ENCODE measurements around the gene PRPF4. TPM values are rescaled to one million over a fixed set of nuclear protein-coding genes. Genes with fewer than 3 reads are reported as not detected.

The PRPF4 gene
- total RNA-seq, 1 donor from 2014 or later = 29.4 TPM

DNA sequence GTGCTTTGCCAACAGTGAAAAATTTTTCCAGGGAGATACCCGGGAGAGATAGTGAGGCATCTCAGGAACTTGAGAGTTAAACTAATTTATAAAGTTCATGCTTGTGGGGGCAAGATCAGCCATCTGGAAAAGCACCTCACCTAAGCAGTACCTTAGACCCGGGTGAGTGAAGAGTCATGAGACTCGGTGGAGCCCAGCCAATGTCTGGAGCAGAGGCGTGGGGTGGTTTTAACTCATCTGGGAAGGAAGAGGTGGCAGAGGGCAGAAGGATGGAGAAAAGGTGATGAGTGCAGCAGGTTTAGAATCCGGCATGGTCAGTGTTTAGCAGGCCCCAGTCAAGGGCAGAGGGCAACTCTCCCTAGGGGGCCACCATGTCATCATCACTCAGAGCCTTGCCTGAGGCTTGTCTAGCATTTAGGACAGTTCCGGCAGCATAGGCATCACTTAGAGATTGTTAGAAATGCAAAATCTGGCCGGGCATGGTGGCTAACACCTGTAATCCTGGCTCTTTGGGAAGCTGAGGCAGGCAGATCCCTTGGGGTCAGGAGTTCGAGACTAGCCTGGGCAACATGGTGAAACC lies 32.0 kb downstream of the PRPF4 start:
- Mint-ChIP-seq H3K36me3 (no peaks in the 10 kb centered on the region), H3K9me3 (no peaks in the 10 kb centered on the region), H3K4me1 (no peaks in the 10 kb centered on the region), H3K27ac (no peak overlapping the region), H3K27me3 (ENCODE audit: low read depth) (no peaks in the 10 kb centered on the region), H3K4me3 (no peak overlapping the region)
- DNase-seq (ENCODE audit: low spot score in 2 of 2, unreplicated experiment in 2 of 2) = no peak
- no peak for TF ChIP-seq CTCF (IDR thresholded peaks at IDR 0.05; ENCODE audit: unreplicated experiment)

DNA sequence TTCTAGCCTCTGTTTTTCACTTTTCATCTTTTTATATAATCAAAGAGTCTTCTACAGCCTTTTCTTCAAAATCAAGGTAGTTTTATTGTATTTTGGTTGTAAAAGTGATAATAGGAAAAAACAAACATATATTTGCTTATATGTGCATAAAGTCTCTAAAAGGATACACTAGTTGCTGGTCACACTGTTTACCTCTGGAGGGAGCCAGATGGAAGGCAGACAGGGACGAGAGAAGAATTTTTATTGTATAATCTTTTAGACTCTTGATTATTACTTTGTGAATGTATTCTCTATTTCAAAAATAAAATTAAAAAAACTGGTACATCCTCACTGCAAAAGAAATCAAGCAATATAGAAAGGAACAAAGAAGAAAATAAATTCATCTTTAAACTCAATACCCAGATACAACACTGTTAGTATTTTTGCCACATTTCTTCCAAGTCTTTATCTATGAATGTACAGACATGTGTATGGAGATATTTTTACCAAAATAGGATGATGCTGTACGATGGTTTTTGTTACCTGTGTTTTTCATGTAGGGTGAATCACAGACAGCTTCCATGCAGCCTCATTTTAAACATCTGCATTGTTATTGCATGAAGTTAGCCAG lies 33.9 kb downstream of the PRPF4 start:
- Mint-ChIP-seq H3K36me3 (no peaks in the 10 kb centered on the region), H3K9me3 (no peaks in the 10 kb centered on the region), H3K27me3 (ENCODE audit: low read depth) (no peaks in the 10 kb centered on the region), H3K27ac (no peak overlapping the region), H3K4me1 (no peaks in the 10 kb centered on the region), H3K4me3 (no peak overlapping the region)
- peak; percentile 33 for TF ChIP-seq CTCF (IDR thresholded peaks at IDR 0.05; ENCODE audit: unreplicated experiment)
- DNase-seq (ENCODE audit: low spot score in 2 of 2, unreplicated experiment in 2 of 2) = no peak

- Mint-ChIP-seq H3K4me3 (no peak overlapping the region), H3K4me1 (no peaks in the 10 kb centered on the region), H3K36me3 (no peaks in the 10 kb centered on the region), H3K9me3 (no peaks in the 10 kb centered on the region), H3K27me3 (ENCODE audit: low read depth) (no peaks in the 10 kb centered on the region), H3K27ac (no peak overlapping the region)
- no peak for DNase-seq (ENCODE audit: low spot score in 2 of 2, unreplicated experiment in 2 of 2)
- no peak for TF ChIP-seq CTCF (IDR thresholded peaks at IDR 0.05; ENCODE audit: unreplicated experiment)
Observed at GRCh38 chr9:113310538-113310937, 35.1 kb downstream of the PRPF4 start.

DNA sequence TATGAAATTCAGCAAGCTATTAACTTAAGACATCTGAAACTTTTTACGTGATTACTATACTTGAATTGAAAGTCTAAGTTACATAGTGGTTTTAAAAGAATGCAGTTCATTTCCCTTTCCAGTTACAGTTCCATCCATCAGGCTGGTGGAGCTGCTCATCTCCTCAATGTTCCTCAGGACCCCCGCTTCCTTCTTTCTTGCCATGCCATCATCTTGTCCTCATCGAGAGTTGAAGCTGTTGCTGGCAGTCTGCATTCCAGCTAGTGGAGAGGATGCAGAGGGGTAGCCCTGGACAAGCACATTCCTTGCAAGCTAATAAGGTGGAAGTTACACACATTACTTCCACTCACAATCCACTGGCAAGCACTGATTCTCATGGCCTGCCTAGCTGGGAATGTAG lies 36.5 kb downstream of the PRPF4 start:
- no peak for TF ChIP-seq CTCF (IDR thresholded peaks at IDR 0.05; ENCODE audit: unreplicated experiment)
- Mint-ChIP-seq H3K27me3 (ENCODE audit: low read depth) (no peaks in the 10 kb centered on the region), H3K9me3 (no peaks in the 10 kb centered on the region), H3K36me3 (peaks cover 6% of the 10 kb centered on the region), H3K4me3 (no peak overlapping the region), H3K4me1 (no peaks in the 10 kb centered on the region), H3K27ac (no peak overlapping the region)
- no peak for DNase-seq (ENCODE audit: low spot score in 2 of 2, unreplicated experiment in 2 of 2)

DNA sequence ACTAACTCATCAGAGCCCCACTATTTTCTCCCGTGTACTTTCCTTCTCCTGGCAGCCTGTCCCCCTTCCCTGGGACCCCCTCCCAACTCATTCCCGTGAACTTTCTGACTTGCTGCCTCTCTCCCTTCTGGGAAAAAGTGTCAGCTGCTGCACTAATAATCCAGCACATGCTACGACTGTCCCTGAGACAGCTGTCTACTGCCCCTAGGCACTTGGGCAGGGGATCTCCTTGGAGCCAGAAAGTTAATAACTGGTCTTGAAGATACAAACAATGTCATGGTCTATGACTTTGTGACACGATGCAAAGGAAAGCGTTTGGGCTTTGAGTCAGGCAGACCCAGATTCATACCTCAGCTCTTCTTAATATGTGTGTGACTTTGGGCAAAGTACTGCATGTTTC lies 37.8 kb downstream of the PRPF4 start:
- Mint-ChIP-seq H3K4me3 (no peak overlapping the region), H3K27ac (no peak overlapping the region), H3K4me1 (no peaks in the 10 kb centered on the region), H3K9me3 (no peaks in the 10 kb centered on the region), H3K27me3 (ENCODE audit: low read depth) (no peaks in the 10 kb centered on the region), H3K36me3 (peaks cover 9% of the 10 kb centered on the region)
- no peak for DNase-seq (ENCODE audit: low spot score in 2 of 2, unreplicated experiment in 2 of 2)
- no peak for TF ChIP-seq CTCF (IDR thresholded peaks at IDR 0.05; ENCODE audit: unreplicated experiment)
